Ishikawa (cell line): Measurements from ENCODE around the gene ERMN.

Source experiments
- CEBPB ChIP-seq: IDR thresholded peaks from 2 replicates; pipeline ENCODE4 v1.6.1; 2012
- CREB1 ChIP-seq: IDR thresholded peaks from 2 replicates; pipeline ENCODE4 v1.6.1; 2012; ENCODE audit warnings: low read depth
- EP300 ChIP-seq: IDR thresholded peaks from 2 replicates; pipeline ENCODE4 v1.6.1; 2012; ENCODE audit warnings: borderline replicate concordance
- NFIC ChIP-seq: IDR thresholded peaks from 2 replicates; pipeline ENCODE4 v1.6.1; 2012
- RAD21 ChIP-seq: IDR thresholded peaks from 2 replicates; pipeline ENCODE4 v1.6.1; 2012; ENCODE audit warnings: low read depth
- TAF1 ChIP-seq: IDR thresholded peaks from 2 replicates; pipeline ENCODE4 v1.6.1; 2012; ENCODE audit warnings: low read depth, mild to moderate bottlenecking
- TCF12 ChIP-seq: IDR thresholded peaks from 2 replicates; pipeline ENCODE4 v1.6.1; 2012; ENCODE audit warnings: low read depth
- TEAD4 ChIP-seq: IDR thresholded peaks from 2 replicates; pipeline ENCODE4 v1.6.1; 2012
- YY1 ChIP-seq: IDR thresholded peaks from 2 replicates; pipeline ENCODE4 v1.6.1; 2012; ENCODE audit warnings: low read depth
- ZBTB7A ChIP-seq: IDR thresholded peaks from 2 replicates; pipeline ENCODE4 v1.6.1; 2012; ENCODE audit warnings: low read depth
- TF ChIP-seq, protein P1 (sequence below): IDR thresholded peaks from 2 replicates; pipeline ENCODE4 v1.6.1; 2012; ENCODE audit warnings: low read depth, mild to moderate bottlenecking
- TF ChIP-seq, protein P2 (sequence below): IDR thresholded peaks from 2 replicates; pipeline ENCODE4 v1.6.1; 2012
- TF ChIP-seq, protein P3 (sequence below): IDR thresholded peaks from 2 replicates; pipeline ENCODE4 v1.6.1; 2012

DNA sequence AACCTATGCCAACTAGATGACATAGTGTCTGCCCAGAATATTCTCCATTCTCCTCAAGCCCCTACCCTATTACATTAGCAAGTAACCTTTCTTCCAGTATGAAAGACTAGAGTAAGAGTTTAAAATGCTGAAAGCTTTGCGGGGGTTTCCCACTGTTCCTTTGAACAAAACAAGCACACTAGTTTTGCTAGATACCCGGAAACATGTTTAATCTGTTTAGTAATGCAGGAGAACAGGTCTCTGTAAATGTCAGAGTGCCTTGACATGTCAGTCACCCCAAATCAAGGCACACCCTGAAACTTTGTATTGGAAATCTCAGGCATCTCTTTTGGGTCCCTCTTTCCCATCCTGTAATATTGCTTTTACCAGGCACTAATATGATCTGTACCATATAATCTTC, 56.6 kb downstream of the ERMN start:
- TF ChIP-seq ZBTB7A (no peak), CEBPB (no peak), TCF12 (no peak), RAD21 (no peak), YY1 (no peak), EP300 (no peak), TAF1 (no peak), NFIC (no peak), TEAD4 (no peak), CREB1 (no peak)
- TF ChIP-seq, protein P1, sequence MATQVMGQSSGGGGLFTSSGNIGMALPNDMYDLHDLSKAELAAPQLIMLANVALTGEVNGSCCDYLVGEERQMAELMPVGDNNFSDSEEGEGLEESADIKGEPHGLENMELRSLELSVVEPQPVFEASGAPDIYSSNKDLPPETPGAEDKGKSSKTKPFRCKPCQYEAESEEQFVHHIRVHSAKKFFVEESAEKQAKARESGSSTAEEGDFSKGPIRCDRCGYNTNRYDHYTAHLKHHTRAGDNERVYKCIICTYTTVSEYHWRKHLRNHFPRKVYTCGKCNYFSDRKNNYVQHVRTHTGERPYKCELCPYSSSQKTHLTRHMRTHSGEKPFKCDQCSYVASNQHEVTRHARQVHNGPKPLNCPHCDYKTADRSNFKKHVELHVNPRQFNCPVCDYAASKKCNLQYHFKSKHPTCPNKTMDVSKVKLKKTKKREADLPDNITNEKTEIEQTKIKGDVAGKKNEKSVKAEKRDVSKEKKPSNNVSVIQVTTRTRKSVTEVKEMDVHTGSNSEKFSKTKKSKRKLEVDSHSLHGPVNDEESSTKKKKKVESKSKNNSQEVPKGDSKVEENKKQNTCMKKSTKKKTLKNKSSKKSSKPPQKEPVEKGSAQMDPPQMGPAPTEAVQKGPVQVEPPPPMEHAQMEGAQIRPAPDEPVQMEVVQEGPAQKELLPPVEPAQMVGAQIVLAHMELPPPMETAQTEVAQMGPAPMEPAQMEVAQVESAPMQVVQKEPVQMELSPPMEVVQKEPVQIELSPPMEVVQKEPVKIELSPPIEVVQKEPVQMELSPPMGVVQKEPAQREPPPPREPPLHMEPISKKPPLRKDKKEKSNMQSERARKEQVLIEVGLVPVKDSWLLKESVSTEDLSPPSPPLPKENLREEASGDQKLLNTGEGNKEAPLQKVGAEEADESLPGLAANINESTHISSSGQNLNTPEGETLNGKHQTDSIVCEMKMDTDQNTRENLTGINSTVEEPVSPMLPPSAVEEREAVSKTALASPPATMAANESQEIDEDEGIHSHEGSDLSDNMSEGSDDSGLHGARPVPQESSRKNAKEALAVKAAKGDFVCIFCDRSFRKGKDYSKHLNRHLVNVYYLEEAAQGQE = no peak
- TF ChIP-seq, protein P2, sequence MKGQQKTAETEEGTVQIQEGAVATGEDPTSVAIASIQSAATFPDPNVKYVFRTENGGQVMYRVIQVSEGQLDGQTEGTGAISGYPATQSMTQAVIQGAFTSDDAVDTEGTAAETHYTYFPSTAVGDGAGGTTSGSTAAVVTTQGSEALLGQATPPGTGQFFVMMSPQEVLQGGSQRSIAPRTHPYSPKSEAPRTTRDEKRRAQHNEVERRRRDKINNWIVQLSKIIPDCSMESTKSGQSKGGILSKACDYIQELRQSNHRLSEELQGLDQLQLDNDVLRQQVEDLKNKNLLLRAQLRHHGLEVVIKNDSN = no peak
- TF ChIP-seq, protein P3, sequence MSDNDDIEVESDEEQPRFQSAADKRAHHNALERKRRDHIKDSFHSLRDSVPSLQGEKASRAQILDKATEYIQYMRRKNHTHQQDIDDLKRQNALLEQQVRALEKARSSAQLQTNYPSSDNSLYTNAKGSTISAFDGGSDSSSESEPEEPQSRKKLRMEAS = no peak
